Ishikawa (cell line): ENCODE measurements around the gene KLHL35.

ENCODE experiments used
- CEBPB ChIP-seq: IDR thresholded peaks from 2 replicates; pipeline ENCODE4 v1.6.1; 2012
- CREB1 ChIP-seq: IDR thresholded peaks from 2 replicates; pipeline ENCODE4 v1.6.1; 2012; ENCODE audit warnings: low read depth
- EGR1 ChIP-seq: IDR thresholded peaks from 2 replicates; pipeline ENCODE4 v1.6.1; 2012
- EP300 ChIP-seq: IDR thresholded peaks from 2 replicates; pipeline ENCODE4 v1.6.1; 2012; ENCODE audit warnings: borderline replicate concordance
- FOXM1 ChIP-seq: IDR thresholded peaks from 2 replicates; pipeline ENCODE4 v1.6.1; 2012; ENCODE audit warnings: low read depth, borderline replicate concordance
- NFIC ChIP-seq: IDR thresholded peaks from 2 replicates; pipeline ENCODE4 v1.6.1; 2012
- RAD21 ChIP-seq: IDR thresholded peaks from 2 replicates; pipeline ENCODE4 v1.6.1; 2012; ENCODE audit warnings: low read depth
- REST ChIP-seq: IDR thresholded peaks from 2 replicates; pipeline ENCODE4 v1.6.1; 2012; ENCODE audit warnings: low read depth, mild to moderate bottlenecking
- TAF1 ChIP-seq: IDR thresholded peaks from 2 replicates; pipeline ENCODE4 v1.6.1; 2012; ENCODE audit warnings: low read depth, mild to moderate bottlenecking
- TCF12 ChIP-seq: IDR thresholded peaks from 2 replicates; pipeline ENCODE4 v1.6.1; 2012; ENCODE audit warnings: low read depth
- TEAD4 ChIP-seq: IDR thresholded peaks from 2 replicates; pipeline ENCODE4 v1.6.1; 2012
- YY1 ChIP-seq: IDR thresholded peaks from 2 replicates; pipeline ENCODE4 v1.6.1; 2012; ENCODE audit warnings: low read depth
- ZBTB7A ChIP-seq: IDR thresholded peaks from 2 replicates; pipeline ENCODE4 v1.6.1; 2012; ENCODE audit warnings: low read depth
- TF ChIP-seq, protein P1 (sequence below): IDR thresholded peaks from 2 replicates; pipeline ENCODE4 v1.6.1; 2012
- TF ChIP-seq, protein P2 (sequence below): IDR thresholded peaks from 2 replicates; pipeline ENCODE4 v1.6.1; 2012

The KLHL35 gene

DNA sequence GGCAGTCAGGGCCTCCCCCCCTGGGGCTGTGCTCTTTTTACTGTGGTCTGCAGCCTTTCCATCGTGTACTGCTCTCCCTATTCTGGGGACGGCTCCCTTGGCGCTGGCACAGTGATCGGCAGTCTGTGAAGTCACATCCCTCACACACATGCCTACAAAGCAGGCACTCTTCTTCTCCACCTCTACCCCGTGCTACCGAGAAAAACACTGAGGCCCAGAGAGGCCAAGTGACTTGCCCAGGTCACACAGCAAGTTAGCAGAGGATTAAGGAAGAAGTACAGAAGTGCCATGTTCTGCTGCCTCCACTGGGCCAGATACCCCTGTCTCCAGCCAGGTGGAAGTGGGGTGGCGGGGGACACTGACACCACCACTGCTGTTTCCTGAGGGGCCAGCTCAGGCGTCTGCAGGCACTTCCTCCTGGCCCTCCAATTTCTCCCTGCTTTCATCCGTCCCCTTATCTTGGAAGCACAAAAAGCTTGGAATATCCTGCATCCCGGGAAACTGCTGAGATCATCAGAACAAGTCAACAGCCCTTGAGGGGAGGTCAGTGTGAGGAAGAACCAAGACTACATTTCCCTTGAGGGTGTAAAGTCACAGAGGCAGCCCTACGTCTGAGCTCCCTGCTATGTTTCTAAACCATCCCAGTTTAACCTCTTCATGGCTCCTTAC lies 30.2 kb upstream of the KLHL35 start:
- TF ChIP-seq RAD21 (no peak), YY1 (no peak), REST (no peak), ZBTB7A (no peak), FOXM1 (no peak), NFIC (no peak), TEAD4 (no peak), EP300 (no peak), TCF12 (no peak), CEBPB (no peak), TAF1 (no peak), EGR1 (no peak), CREB1 (no peak)
- TF ChIP-seq, protein P1, sequence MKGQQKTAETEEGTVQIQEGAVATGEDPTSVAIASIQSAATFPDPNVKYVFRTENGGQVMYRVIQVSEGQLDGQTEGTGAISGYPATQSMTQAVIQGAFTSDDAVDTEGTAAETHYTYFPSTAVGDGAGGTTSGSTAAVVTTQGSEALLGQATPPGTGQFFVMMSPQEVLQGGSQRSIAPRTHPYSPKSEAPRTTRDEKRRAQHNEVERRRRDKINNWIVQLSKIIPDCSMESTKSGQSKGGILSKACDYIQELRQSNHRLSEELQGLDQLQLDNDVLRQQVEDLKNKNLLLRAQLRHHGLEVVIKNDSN: no peak
- TF ChIP-seq, protein P2, sequence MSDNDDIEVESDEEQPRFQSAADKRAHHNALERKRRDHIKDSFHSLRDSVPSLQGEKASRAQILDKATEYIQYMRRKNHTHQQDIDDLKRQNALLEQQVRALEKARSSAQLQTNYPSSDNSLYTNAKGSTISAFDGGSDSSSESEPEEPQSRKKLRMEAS: no peak

DNA sequence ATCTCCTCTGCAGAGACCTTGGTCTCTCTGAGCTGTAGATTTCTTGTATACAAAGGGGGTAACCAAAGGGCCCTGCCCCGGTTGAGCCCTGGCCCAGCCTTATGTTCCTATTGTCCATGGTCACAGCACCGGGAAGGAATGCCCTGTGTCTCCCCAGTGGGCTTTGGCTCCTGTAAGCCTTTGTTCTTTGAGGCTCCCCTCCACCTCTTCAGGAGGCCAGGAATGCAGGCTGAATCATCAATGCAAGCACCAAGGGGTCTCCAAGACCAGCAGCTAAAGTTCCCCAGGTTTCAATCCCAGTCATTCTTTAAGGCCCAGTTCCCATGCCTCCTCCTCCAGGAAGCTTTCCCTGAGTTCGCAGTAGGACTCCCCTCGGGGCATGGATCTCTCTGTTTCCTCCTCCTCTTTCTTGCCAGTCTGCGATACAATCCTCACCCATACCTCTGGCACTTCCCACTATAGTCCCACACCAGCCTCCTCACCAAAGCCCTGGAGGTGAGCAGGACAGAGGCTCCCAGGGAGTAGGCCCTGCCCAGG lies 29.2 kb upstream of the KLHL35 start:
- peak; percentile 22; the same call in 1 of the 2 replicates for TF ChIP-seq RAD21
- TF ChIP-seq EP300: peak; percentile 99
- TF ChIP-seq YY1: peak; percentile 43
- no peak for TF ChIP-seq REST
- TF ChIP-seq, protein P2: peak; percentile 47
- TF ChIP-seq CREB1: no peak
- TF ChIP-seq TCF12: peak; percentile 99
- TF ChIP-seq, protein P1: no peak
- TF ChIP-seq EGR1: no peak
- peak; percentile 97 for TF ChIP-seq FOXM1
- TF ChIP-seq TEAD4: peak; percentile 99
- TF ChIP-seq TAF1: no peak
- TF ChIP-seq NFIC: peak; percentile 98
- peak; percentile 82; the same call in 1 of the 2 replicates for TF ChIP-seq ZBTB7A
- peak; percentile 38; the same call in 1 of the 2 replicates for TF ChIP-seq CEBPB

- TF ChIP-seq FOXM1: no peak
- TF ChIP-seq EP300: 0 out of 2 replicates have a peak, but pooled peaks have one; percentile 41
- TF ChIP-seq NFIC: peak; percentile 47; the same call in 1 of the 2 replicates
- peak; percentile 44; the same call in 1 of the 2 replicates for TF ChIP-seq TCF12
Observed at GRCh38 chr11:75461151-75461550, 28.1 kb upstream of the KLHL35 start.

DNA sequence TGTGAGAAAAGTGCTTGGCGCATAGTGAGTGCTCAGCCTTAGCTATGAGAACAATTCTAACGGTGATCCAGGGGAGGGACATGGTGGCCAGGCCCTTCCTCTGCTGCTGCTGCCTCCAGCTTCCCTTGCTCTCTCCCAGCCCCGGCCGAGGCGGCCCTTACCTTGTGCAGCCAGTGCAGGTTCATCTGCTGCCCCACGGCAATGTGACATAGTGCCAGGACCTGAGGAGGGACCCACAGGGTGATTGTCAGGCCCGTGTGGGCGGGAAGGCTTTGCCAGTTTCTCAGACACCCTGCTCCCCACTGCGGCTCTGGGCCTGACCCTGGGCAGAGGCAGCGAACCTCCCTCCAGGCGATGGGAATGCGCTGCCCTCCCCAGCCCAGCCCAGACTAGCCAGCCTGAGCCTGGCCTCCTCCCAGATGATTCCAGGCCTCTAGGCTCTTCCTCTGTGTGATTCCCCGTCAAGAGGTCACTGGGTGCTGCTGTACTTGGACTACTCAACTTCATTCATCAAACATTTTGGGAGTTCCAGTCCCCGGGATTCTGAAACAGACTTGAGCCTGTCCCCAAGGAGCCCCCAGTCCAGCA lies 23.7 kb upstream of the KLHL35 start:
- TF ChIP-seq TEAD4 (0 out of 2 replicates have a peak, but pooled peaks have one; percentile 29), TCF12 (peak; percentile 53; the same call in 1 of the 2 replicates), ZBTB7A (no peak), RAD21 (no peak), EGR1 (peak; percentile 54; the same call in 1 of the 2 replicates)
- TF ChIP-seq, protein P2: no peak

DNA sequence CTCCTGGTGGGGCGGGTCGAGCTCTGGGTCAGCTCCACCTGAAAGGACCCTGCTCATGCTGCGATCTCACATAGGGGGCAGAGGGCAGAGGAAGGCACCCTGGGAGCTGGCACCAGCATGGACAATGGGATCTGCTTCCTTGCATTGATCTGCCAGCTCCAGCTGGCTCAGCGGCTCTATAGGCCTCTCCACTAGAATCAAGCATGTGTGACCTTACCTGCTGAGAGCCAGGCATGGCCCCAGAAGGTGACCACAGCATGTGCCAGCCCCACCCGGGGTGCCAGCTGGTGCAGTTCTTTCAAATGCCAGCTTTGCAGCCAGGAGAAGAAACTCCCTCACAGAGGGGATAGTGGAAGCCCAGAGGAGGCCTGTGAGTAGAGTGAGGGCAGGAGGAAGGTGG lies 22.0 kb upstream of the KLHL35 start:
- TF ChIP-seq TAF1 (no peak), ZBTB7A (peak; percentile 61; the same call in 1 of the 2 replicates), EP300 (peak; percentile 100), EGR1 (no peak), FOXM1 (peak; percentile 99), RAD21 (peak; percentile 43), NFIC (peak; percentile 100), REST (0 out of 2 replicates have a peak, but pooled peaks have one; percentile 33), YY1 (peak; percentile 74; the same call in 1 of the 2 replicates), TCF12 (peak; percentile 100), CEBPB (peak; percentile 72; the same call in 1 of the 2 replicates), TEAD4 (peak; percentile 97), CREB1 (0 out of 2 replicates have a peak, but pooled peaks have one; percentile 22)
- TF ChIP-seq, protein P1: peak; percentile 61
- TF ChIP-seq, protein P2: peak; percentile 91
